Esophagus squamous epithelium (tissue), 4 donors: ENCODE data around the gene ASMTL.

Experiments used
- POLR2A ChIP-seq, 4 donors: fragments of 450-650 bp; IDR thresholded peaks; one replicate each; pipeline ENCODE4 v1.6.1; 2017; ENCODE audit warnings: antibody characterized with exemption in 4 of 4, mild to moderate bottlenecking in 4 of 4, moderate library complexity in 3 of 4
- TF ChIP-seq, protein P1 (sequence below), 6 experiments: fragments of 450-650 bp in 4 of 6; fragments of 200-600 bp in 2 of 6; sonication (generic) in 2 of 6; IDR thresholded peaks; one replicate each; pipeline ENCODE4 v1.5.1; 2016 to 2019; ENCODE audit warnings: antibody characterized with exemption in 6 of 6, mild to moderate bottlenecking in 4 of 6, moderate library complexity in 4 of 6

DNA sequence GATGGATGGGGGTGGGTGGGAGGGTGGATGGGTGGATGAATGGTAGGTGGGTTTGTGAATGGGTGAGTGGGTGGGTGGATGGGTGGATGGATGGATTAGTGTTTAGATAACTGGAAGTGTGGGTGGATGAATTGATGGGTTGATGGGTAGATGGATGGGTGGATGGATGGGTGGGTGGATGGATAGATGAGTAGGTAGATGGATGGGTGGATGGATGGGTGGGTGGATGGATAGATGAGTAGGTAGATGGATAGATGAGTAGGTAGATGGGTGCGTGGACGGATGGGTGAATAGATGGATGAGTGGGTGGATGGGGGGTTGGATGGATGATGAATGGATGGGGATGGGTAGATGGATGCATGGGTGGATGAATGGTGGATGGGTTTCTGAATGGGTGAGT is 20.3 kb upstream of the ASMTL start:
- TF ChIP-seq, protein P1, sequence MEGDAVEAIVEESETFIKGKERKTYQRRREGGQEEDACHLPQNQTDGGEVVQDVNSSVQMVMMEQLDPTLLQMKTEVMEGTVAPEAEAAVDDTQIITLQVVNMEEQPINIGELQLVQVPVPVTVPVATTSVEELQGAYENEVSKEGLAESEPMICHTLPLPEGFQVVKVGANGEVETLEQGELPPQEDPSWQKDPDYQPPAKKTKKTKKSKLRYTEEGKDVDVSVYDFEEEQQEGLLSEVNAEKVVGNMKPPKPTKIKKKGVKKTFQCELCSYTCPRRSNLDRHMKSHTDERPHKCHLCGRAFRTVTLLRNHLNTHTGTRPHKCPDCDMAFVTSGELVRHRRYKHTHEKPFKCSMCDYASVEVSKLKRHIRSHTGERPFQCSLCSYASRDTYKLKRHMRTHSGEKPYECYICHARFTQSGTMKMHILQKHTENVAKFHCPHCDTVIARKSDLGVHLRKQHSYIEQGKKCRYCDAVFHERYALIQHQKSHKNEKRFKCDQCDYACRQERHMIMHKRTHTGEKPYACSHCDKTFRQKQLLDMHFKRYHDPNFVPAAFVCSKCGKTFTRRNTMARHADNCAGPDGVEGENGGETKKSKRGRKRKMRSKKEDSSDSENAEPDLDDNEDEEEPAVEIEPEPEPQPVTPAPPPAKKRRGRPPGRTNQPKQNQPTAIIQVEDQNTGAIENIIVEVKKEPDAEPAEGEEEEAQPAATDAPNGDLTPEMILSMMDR (IDR thresholded peaks at IDR 0.05): no peak
- TF ChIP-seq POLR2A (IDR thresholded peaks at IDR 0.05): no peak
